GM21723 (cell line): ENCODE data around the gene LYSMD2.

Experiments
- ATAC-seq: cut with Tn5 transposase; IDR thresholded peaks from one replicate; pipeline ENCODE4 v1.9.1; 2021; ENCODE audit warnings: mild to moderate bottlenecking, moderate library complexity; ENCODE audit not compliant: unreplicated experiment

The LYSMD2 gene

DNA sequence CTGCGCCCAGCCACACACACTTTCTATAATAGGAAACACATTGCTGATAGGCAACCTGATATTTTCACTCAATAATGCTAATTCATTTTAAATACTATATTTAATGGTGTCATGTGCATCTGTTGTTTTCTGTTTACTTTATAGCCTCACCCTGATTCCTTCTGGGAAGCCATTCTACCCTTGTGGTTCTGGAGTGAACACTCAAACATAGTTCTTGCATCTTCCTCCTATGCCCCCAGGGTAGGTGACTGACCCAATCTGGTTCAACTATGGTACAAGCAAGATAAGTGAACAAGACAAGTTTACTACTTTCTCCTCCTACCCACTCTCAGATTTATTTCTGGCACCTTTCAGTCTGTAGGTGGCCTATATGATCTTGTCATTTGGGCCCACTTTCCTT is 60.4 kb downstream of the LYSMD2 start:
- no peak for ATAC-seq

DNA sequence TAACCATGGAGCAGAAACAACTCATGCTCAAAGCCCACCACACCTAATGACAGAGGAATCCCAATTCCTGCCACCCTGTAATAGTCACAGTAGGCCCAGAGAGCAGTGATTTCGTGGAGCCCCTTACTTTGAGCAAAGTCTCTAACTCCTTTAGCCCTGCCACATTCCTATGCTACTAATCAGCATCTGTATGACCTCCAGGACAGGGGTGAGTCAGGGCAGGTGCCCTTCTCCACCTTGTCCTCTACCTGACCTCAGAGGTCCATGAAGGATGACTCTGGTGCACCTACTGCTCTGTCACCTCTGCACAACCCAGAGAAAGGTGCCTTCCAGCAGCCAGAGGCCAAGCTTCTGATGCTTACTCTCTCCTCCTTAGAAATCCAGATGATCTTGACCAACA is 62.2 kb downstream of the LYSMD2 start:
- no peak for ATAC-seq
